ENCODE results near the gene TMEM121B.

DNA sequence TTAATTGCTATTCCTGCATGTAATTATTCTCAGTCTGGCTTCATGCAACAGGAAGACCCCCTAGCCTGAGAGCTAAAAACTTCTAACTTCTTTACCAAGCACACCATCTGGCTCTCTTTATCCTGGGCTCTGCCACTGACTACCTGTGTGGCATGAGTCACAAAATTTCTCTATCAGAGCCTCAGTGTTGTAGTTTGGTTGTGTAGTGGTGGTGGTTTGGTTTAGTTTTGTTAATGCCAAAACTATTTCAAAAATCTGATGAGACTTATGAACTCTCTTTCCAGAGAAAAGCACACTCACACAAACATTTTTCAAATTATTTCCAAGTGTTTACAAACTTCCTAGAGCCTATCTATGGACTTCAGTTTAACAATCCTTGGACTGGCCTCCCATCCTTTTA, 43.9 kb downstream of the TMEM121B start:
- TF ChIP-seq, protein P1, sequence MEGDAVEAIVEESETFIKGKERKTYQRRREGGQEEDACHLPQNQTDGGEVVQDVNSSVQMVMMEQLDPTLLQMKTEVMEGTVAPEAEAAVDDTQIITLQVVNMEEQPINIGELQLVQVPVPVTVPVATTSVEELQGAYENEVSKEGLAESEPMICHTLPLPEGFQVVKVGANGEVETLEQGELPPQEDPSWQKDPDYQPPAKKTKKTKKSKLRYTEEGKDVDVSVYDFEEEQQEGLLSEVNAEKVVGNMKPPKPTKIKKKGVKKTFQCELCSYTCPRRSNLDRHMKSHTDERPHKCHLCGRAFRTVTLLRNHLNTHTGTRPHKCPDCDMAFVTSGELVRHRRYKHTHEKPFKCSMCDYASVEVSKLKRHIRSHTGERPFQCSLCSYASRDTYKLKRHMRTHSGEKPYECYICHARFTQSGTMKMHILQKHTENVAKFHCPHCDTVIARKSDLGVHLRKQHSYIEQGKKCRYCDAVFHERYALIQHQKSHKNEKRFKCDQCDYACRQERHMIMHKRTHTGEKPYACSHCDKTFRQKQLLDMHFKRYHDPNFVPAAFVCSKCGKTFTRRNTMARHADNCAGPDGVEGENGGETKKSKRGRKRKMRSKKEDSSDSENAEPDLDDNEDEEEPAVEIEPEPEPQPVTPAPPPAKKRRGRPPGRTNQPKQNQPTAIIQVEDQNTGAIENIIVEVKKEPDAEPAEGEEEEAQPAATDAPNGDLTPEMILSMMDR (IDR thresholded peaks at IDR 0.05; ENCODE audit: insufficient read depth, low read depth, low read length) = no peak
- no peak for TF ChIP-seq EZH2 (IDR thresholded peaks at IDR 0.05; ENCODE audit: insufficient read depth, low read length)
